Endothelial cell of umbilical vein (primary cell): ENCODE results near the gene ARHGEF28.

Experiments used
- EZH2 ChIP-seq: IDR thresholded peaks from 2 replicates; pipeline ENCODE4 v1.6.1; 2012; ENCODE audit warnings: borderline replicate concordance, low read depth, mild to moderate bottlenecking, moderate library complexity, low read length, inconsistent platforms; ENCODE audit not compliant: severe bottlenecking
- GATA2 ChIP-seq: IDR thresholded peaks from 2 replicates; pipeline ENCODE4 v1.7.0; 2011; ENCODE audit warnings: low read depth, mild to moderate bottlenecking, moderate library complexity, mixed read lengths, low read length; ENCODE audit not compliant: insufficient read length, insufficient read depth
- POLR2A ChIP-seq: IDR thresholded peaks from 2 replicates; pipeline ENCODE4 v1.6.1; 2012; ENCODE audit warnings: low read depth, mild to moderate bottlenecking, control low read depth, low read length
- POLR2AphosphoS5 ChIP-seq: IDR thresholded peaks from 2 replicates; pipeline ENCODE4 v1.6.1; 2012; ENCODE audit warnings: low read depth, mild to moderate bottlenecking, control low read depth, low read length, moderate library complexity; ENCODE audit not compliant: insufficient read depth
- TF ChIP-seq, protein P1 (sequence below), 2 donors: IDR thresholded peaks; 1 replicate in 1 of 2; 2 replicates in 1 of 2; pipeline ENCODE4 v1.5.1; 2011; ENCODE audit warnings: low read length in 2 of 2, mild to moderate bottlenecking in 2 of 2, moderate library complexity in 2 of 2, control low read depth in 1 of 2, inconsistent platforms in 1 of 2, low read depth in 1 of 2; ENCODE audit not compliant: insufficient read depth in 1 of 2; ENCODE audit errors: extremely low read depth in 1 of 2
- TF ChIP-seq, protein P2 (sequence below): IDR thresholded peaks from 2 replicates; pipeline ENCODE4 v1.6.1; 2011; ENCODE audit not compliant: insufficient read depth, insufficient read length

DNA sequence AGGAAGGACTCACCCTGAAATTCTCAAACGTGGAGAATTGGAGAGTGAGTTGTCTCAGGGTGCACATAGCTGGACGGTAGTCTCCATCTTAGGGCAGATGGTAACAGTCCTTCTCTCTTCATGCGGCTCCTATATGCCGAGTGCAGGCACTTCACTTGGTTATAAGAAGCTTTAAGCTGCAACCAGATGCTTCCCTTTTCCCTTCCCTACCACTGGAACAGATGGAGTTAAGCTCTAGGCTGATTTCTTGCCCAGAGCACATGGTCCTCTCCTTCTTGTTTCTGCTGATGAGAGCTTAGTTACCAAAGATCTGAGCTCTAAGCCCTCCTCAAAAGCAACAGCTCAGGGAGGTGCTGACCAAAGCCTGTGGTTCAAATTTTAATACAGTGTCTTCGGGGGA lies 355.7 kb downstream of the ARHGEF28 start:
- TF ChIP-seq, protein P1, sequence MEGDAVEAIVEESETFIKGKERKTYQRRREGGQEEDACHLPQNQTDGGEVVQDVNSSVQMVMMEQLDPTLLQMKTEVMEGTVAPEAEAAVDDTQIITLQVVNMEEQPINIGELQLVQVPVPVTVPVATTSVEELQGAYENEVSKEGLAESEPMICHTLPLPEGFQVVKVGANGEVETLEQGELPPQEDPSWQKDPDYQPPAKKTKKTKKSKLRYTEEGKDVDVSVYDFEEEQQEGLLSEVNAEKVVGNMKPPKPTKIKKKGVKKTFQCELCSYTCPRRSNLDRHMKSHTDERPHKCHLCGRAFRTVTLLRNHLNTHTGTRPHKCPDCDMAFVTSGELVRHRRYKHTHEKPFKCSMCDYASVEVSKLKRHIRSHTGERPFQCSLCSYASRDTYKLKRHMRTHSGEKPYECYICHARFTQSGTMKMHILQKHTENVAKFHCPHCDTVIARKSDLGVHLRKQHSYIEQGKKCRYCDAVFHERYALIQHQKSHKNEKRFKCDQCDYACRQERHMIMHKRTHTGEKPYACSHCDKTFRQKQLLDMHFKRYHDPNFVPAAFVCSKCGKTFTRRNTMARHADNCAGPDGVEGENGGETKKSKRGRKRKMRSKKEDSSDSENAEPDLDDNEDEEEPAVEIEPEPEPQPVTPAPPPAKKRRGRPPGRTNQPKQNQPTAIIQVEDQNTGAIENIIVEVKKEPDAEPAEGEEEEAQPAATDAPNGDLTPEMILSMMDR (IDR thresholded peaks at IDR 0.05; ENCODE audit: extremely low read depth in 1 of 2, insufficient read depth in 1 of 2, low read depth in 1 of 2, low read length in 2 of 2), result no peak
- TF ChIP-seq EZH2 (no peak), POLR2AphosphoS5 (no peak), POLR2A (no peak), GATA2 (no peak)
- TF ChIP-seq, protein P2, sequence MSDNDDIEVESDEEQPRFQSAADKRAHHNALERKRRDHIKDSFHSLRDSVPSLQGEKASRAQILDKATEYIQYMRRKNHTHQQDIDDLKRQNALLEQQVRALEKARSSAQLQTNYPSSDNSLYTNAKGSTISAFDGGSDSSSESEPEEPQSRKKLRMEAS, result no peak
